ENCODE data around the gene C6orf132. TPM values are rescaled to one million over a fixed set of nuclear protein-coding genes. Genes with fewer than 3 reads are reported as not detected.

The C6orf132 gene
- total and polyA plus RNA-seq, 2 of the 4 experiments (the other 2 are of a cell fraction): 0.72 to 1.7 TPM

- Histone ChIP-seq H4K5ac (ENCODE audit: low read depth, low read length) (no peak overlapping the region), H3K4me3 (ENCODE audit: insufficient read depth, low read depth, low read length) (no peak overlapping the region), H4K91ac (ENCODE audit: insufficient read depth, low read depth, low read length) (peak overlapping the region; percentile 52; the same call in 1 of the 2 replicates), H2BK15ac (ENCODE audit: low read depth, low read length) (no peak overlapping the region), H3K4me2 (ENCODE audit: low read depth, low read length) (no peak overlapping the region), H3K36me3 (ENCODE audit: control insufficient read depth, insufficient read depth, low read length) (0 out of 2 replicates have a peak, but pooled peaks cover 2% of the 10 kb centered on the region), H4K20me1 (ENCODE audit: insufficient read depth, low read length) (no peaks in the 10 kb centered on the region), H2BK120ac (ENCODE audit: low read depth, low read length) (peak overlapping the region; percentile 74), H4K8ac (ENCODE audit: low read depth in 2 of 2, low read length in 2 of 2) (peak overlapping the region in 1 of 2 experiments; percentile 33; a peak in 1 of 4 replicates), H3K14ac (replicated peaks; ENCODE audit: low read depth, low read length) (peak overlapping the region; percentile 45), H2BK5ac (ENCODE audit: low read depth, low read length, poor library complexity, severe bottlenecking) (peak overlapping the region; percentile 30), H2BK20ac (ENCODE audit: low read depth, low read length) (0 out of 2 replicates have a peak overlapping the region, but pooled peaks have one; percentile 42), H3K9me1 (ENCODE audit: insufficient read depth, low read length) (peaks cover 15% of the 10 kb centered on the region), H2AK5ac (ENCODE audit: low read depth, low read length) (peak overlapping the region; percentile 80), H3K18ac (ENCODE audit: low read depth, low read length) (no peak overlapping the region; the same call in 1 of the 2 replicates), H3K27ac (ENCODE audit: insufficient read depth, low read length) (no peak overlapping the region), H3K23ac (ENCODE audit: low read depth, low read length) (peak overlapping the region; percentile 49; the same call in 1 of the 2 replicates), H3K79me1 (ENCODE audit: low read depth in 1 of 2, low read length in 2 of 2) (peaks cover 0 to 10% of the 10 kb centered on the region in 2 experiments; a peak in 2 of 4 replicates), H3K4ac (ENCODE audit: low read depth, low read length) (peak overlapping the region; percentile 54), H3K27me3 (ENCODE audit: control insufficient read depth, insufficient read depth, low read length) (no peaks in the 10 kb centered on the region), H3K9me3 (ENCODE audit: control insufficient read depth, insufficient read depth, low read length) (no peaks in the 10 kb centered on the region), H3K9ac (ENCODE audit: low read depth, low read length) (no peak overlapping the region), H2AFZ (replicated peaks; ENCODE audit: low read length, poor library complexity) (peak overlapping the region; percentile 63), H3K56ac (ENCODE audit: extremely low read depth, insufficient read depth, low read length) (no peak overlapping the region), H2AK9ac (replicated peaks; ENCODE audit: low read depth, low read length, poor library complexity) (peak overlapping the region; percentile 77), H3K4me1 (ENCODE audit: control insufficient read depth, insufficient read depth, low read length) (peaks cover 16% of the 10 kb centered on the region)
- intact Hi-C loops (cut with micrococcal nuclease): no loop called here
- in situ Hi-C loops (cut with MboI; ENCODE audit: low sequenced_read_pairs): no loop called here
- ATAC-seq (ENCODE audit: low read depth): peak; percentile 70
- BruUV-seq (replicated peaks): no TSS peak
- WGBS, 2 experiments (ENCODE audit: extremely low coverage in 2 of 2, insufficient read length in 1 of 2): no CpG with 5 or more reads among the region's 8 CpGs
- POLR2A ChIA-PET (ENCODE audit: unreplicated experiment): no interaction called here
- no peak for DNase-seq
- CTCF ChIA-PET: interaction anchor here (0.6 kb wide), 1 partner anchor 714 kb away, joined by 3 read pairs; no protein-coding TSS in a partner anchor
- dilution Hi-C loops (cut with HindIII; ENCODE audit: low sequenced_read_pairs, unreplicated experiment): no loop called here
- TF ChIP-seq CTCF (conservative IDR thresholded peaks at IDR 0.05; ENCODE audit: low read depth, low read length): no peak
- no peak for TF ChIP-seq POLR2A (IDR thresholded peaks at IDR 0.05; ENCODE audit: low read depth, low read length)
- no peak for TF ChIP-seq ELK1 (IDR thresholded peaks at IDR 0.05; ENCODE audit: borderline replicate concordance, low read depth, low read length)
- TF ChIP-seq CHD1 (IDR thresholded peaks at IDR 0.05; ENCODE audit: low read depth, low read length): no peak
- no peak for TF ChIP-seq FOS (IDR thresholded peaks at IDR 0.05; ENCODE audit: low read depth, low read length)
- no peak for TF ChIP-seq RFX5 (IDR thresholded peaks at IDR 0.05; ENCODE audit: low read depth, low read length)
- no peak for TF ChIP-seq RCOR1 (IDR thresholded peaks at IDR 0.05; ENCODE audit: insufficient replicate concordance, low read length)
- no peak for TF ChIP-seq BHLHE40 (IDR thresholded peaks at IDR 0.05; ENCODE audit: low read depth, low read length)
- TF ChIP-seq USF2 (IDR thresholded peaks at IDR 0.05; ENCODE audit: low read depth, low read length): no peak
- no peak for TF ChIP-seq MAFK (IDR thresholded peaks at IDR 0.05; ENCODE audit: low read depth, low read length)
- no peak for TF ChIP-seq MAZ (IDR thresholded peaks at IDR 0.05; ENCODE audit: borderline replicate concordance, low read depth, low read length)
- TF ChIP-seq RAD21 (IDR thresholded peaks at IDR 0.05; ENCODE audit: low read length): no peak
- no peak for TF ChIP-seq NFE2L2 (IDR thresholded peaks at IDR 0.05; ENCODE audit: low read depth, low read length)
Measured at GRCh38 chr6:42120895-42121865, 21.2 kb downstream of the C6orf132 start.

Data from IMR-90 (cell line).